Effector memory CD4-positive, alpha-beta T cell (primary cell): ENCODE measurements around the gene MOSPD3.

Experiments used
- DNase-seq, 3 donors: peaks; one replicate each; pipeline ENCODE4 v3.0.0-alpha.2; 2020
- H3K27ac ChIP-seq: 2 replicates; pipeline ENCODE4 v1.7.0; 2013; ENCODE audit warnings: mild to moderate bottlenecking, low read length, moderate library complexity; ENCODE audit not compliant: insufficient read depth, poor library complexity, severe bottlenecking
- H3K27me3 ChIP-seq: replicated peaks from 2 replicates; pipeline ENCODE4 v1.7.0; 2013; ENCODE audit warnings: mild to moderate bottlenecking, low read length; ENCODE audit not compliant: insufficient read depth, control insufficient read depth, poor library complexity, severe bottlenecking
- H3K36me3 ChIP-seq: 2 replicates; pipeline ENCODE4 v1.7.0; 2013; ENCODE audit warnings: mild to moderate bottlenecking, low read length, moderate library complexity; ENCODE audit not compliant: control insufficient read depth, insufficient read depth
- H3K4me1 ChIP-seq: 2 replicates; pipeline ENCODE4 v1.7.0; 2013; ENCODE audit warnings: low read length, mild to moderate bottlenecking; ENCODE audit not compliant: control insufficient read depth, insufficient read depth, poor library complexity, severe bottlenecking
- H3K4me3 ChIP-seq: 2 replicates; pipeline ENCODE4 v1.7.0; 2013; ENCODE audit warnings: low read length, low read depth, mild to moderate bottlenecking; ENCODE audit not compliant: insufficient read depth, poor library complexity, severe bottlenecking
- H3K9me3 ChIP-seq: 2 replicates; pipeline ENCODE4 v1.7.0; 2013; ENCODE audit warnings: mild to moderate bottlenecking, low read length, moderate library complexity; ENCODE audit not compliant: control insufficient read depth

MOSPD3 gene

DNA sequence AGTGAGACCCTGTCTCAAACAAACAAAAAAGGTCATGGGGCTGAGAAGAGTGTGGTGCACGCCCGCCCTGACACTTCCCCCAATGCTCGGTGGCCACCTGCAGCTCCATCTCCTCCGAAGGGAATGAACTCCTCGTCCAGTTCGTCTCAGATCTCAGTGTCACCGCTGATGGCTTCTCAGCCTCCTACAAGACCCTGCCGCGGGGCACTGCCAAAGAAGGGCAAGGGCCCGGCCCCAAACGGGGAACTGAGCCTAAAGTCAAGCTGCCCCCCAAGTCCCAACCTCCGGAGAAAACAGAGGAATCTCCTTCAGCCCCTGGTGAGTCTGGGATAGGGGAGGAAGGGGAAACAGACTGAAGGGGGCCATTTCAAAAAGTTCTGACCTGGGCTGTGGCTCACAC lies 6.0 kb upstream of the MOSPD3 start:
- no peaks in the 10 kb centered on the region for H3K9me3 ChIP-seq
- no peaks in the 10 kb centered on the region for H3K27me3 ChIP-seq
- no peak for DNase-seq
- H3K27ac ChIP-seq = no peak overlapping the region
- no peaks in the 10 kb centered on the region for H3K36me3 ChIP-seq
- H3K4me3 ChIP-seq = no peak overlapping the region
- H3K4me1 ChIP-seq = peaks cover 10% of the 10 kb centered on the region

DNA sequence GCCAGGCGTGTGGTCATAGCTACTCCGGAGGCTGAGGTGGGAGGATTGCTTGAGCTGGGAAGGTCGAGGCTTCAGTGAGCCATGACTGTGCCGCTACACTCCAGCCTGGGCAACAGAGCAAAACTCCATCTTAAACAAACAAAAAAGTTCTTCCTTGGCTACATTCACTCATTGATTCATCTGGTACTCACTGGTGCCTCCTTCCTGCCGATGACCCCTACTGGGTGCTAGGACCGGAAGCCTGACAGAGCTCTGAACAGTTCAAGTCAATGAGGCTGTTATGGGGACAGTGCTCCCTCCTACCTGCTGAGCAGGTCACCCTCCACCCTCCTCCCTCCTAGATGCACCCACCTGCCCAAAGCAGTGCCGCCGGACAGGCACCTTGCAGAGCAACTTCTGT lies 5.2 kb upstream of the MOSPD3 start:
- peaks cover 13% of the 10 kb centered on the region for H3K4me1 ChIP-seq
- H3K36me3 ChIP-seq = no peaks in the 10 kb centered on the region
- H3K27ac ChIP-seq = no peak overlapping the region
- no peaks in the 10 kb centered on the region for H3K27me3 ChIP-seq
- no peak for DNase-seq
- no peak overlapping the region for H3K4me3 ChIP-seq
- no peaks in the 10 kb centered on the region for H3K9me3 ChIP-seq

DNA sequence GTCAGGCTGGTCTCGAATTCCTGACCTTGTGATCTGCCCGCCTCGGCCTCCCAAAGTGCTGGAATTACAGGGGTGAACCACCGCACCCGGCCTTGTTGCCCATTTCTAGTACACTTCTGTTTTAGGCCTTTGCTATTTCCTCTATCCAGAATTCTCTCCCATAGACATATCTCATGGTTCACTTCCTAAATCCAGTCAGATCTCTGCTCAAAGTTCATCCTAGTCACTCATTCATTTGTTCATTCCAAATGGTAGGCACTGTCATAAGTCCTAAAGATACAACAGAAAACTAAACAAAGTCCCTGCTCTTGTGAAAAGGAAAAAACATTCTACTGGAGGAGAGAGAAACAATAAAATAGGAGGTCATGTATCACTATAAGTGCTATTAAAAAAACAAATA lies 2.4 kb upstream of the MOSPD3 start:
- DNase-seq = no peak
- H3K27ac ChIP-seq = no peak overlapping the region

DNA sequence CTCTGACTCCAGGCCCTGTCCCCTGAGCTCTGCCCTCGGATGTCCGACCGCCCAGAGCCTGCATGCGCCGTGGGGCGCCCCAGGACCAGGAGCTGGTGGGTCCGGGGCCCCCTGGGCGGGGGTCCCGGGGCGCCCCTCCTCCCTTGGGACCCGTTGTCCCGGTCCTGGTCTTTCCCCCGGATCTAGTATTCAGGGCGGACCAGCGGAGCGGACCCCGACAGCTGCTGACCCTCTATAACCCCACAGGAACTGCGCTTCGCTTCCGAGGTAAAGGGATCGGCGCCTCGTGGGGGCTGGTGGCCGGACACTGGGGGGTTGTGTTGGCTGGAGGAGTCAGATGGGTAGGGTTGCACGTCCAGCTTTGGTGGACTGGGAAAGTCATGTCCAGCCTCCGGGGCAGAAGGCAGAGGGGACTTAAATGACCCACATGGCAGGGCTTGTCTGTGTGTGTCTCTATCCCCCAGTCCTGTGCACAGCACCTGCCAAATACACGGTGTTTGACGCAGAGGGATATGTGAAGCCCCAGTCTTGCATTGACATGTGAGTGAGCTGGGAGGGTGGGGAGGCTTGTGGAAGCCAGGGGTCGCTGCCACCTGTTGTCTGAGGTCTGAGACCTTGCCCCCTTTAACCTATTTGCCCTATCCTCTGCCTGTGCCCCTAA lies 520 bp downstream of the MOSPD3 start:
- no peaks in the 10 kb centered on the region for H3K9me3 ChIP-seq
- no peaks in the 10 kb centered on the region for H3K27me3 ChIP-seq
- H3K4me3 ChIP-seq = peak overlapping the region; percentile 51
- no peak for DNase-seq
- no peaks in the 10 kb centered on the region for H3K36me3 ChIP-seq
- H3K27ac ChIP-seq = peak overlapping the region; percentile 80
- peaks cover 19% of the 10 kb centered on the region for H3K4me1 ChIP-seq

More for the DNA sequence above, 2.4 kb upstream of the MOSPD3 start:
- no peaks in the 10 kb centered on the region for H3K9me3 ChIP-seq
- H3K27me3 ChIP-seq = no peaks in the 10 kb centered on the region
- peaks cover 24% of the 10 kb centered on the region for H3K4me1 ChIP-seq
- no peaks in the 10 kb centered on the region for H3K36me3 ChIP-seq
- no peak overlapping the region for H3K4me3 ChIP-seq

DNA sequence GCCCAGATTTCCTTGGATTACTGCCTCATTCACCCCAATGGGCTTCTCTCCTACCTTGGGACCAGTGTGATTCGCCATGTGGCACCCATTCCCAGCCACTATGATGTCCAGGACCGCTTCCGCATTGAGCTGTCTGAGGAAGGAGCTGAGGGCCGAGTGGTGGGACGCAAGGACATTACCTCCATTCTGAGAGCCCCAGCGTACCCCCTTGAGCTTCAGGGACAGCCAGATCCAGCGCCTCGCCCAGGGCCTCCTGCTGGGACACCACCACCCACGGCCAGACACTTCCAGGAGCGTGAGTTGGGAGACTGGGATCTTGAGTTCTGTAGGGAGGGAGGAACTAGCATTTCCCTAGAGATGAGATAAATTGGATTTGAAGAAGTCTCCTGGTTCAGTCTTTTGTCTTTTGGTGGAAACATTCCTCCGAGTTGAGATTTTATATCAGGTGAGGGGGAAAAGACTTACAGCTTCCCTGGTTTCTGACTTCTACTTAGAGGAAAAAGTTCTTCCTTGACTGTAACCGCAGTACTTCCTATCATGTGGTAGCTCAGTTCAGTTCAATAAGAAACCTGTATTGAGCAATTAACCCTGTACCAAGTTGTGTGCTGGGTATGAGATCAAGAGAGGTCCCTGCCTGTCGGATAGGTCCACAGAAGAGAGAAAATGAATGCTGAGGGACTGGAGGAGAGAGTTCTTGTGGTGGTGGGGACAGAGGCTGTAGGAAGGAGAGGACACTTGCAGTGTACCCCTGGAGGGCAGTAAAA lies 1.3 kb downstream of the MOSPD3 start:
- no peak for DNase-seq
- Histone ChIP-seq H3K4me1 (peaks cover 19% of the 10 kb centered on the region), H3K27me3 (no peaks in the 10 kb centered on the region), H3K9me3 (no peaks in the 10 kb centered on the region), H3K36me3 (no peaks in the 10 kb centered on the region), H3K4me3 (peak overlapping the region; percentile 51), H3K27ac (no peak overlapping the region)

DNA sequence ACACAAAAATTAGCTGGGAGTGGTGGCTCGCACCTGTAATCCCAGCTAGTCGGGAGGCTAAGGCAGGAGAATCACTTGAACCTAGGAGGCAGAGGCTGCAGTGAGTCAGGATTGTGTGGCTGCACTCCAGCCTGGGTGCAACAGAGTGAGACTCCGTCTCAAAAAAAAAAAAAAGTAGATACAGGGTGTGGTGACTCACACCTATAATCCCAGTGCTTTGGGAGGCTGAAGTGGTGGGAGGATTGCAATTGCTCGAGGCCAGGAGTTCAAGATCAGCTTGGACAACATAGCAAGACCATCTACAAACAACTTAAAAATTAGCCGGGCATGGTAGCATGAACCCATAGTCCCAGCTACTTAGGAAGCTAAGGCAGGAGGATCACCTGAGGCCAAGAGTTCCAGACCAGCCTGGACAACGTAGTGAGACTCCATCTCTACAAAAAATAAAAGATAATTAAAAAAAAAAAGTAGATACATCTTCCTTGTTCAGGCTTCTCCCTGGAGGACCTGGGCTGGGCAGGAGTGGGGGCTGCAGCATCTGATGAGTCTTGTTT lies 2.0 kb downstream of the MOSPD3 start:
- no peaks in the 10 kb centered on the region for H3K36me3 ChIP-seq
- H3K4me3 ChIP-seq = no peak overlapping the region
- H3K9me3 ChIP-seq = no peaks in the 10 kb centered on the region
- no peaks in the 10 kb centered on the region for H3K27me3 ChIP-seq
- DNase-seq = no peak
- peaks cover 19% of the 10 kb centered on the region for H3K4me1 ChIP-seq
- H3K27ac ChIP-seq = no peak overlapping the region

DNA sequence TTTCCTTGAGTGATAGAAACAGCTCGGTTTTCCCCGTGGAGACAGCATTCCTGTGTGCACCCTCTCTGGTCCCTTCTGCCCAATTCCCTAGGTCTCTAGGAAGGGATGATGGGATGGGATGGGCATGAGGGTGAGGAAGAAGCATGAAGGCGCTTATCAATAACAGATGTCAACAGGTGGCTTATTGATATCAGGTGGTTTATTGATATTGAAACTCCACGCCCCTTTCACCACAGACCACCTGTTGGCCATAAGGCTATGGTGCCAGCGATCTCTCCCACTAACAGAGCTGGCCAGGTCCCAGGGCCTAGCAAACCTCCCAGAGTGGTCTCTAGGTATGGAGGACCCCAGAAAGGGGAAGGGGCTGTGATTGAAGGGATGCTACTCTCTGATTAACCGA lies 7.9 kb downstream of the MOSPD3 start:
- no peak for DNase-seq
- no peaks in the 10 kb centered on the region for H3K27me3 ChIP-seq
- no peak overlapping the region for H3K4me3 ChIP-seq
- H3K27ac ChIP-seq = no peak overlapping the region
- no peaks in the 10 kb centered on the region for H3K9me3 ChIP-seq
- no peaks in the 10 kb centered on the region for H3K4me1 ChIP-seq
- H3K36me3 ChIP-seq = no peaks in the 10 kb centered on the region

DNA sequence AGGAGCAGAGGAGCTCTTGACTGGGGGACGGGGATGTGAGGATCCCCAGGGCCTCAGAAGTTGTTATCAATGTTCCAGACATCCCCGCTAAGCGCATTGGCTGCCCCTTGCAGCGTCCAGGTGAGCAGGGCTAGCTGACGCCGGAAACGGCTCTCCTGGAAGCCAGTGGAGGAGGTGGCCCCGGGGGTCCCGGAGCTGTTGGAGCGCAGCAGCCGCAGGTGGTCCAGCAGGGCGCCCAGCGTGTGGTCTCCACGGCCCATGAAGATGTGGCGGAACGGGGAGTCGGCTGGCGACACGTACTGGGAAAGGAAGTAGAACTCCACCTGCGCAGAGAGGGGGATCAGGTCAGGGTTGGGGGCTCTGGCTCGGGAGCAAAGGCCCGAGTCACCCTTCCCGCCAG lies 8.5 kb downstream of the MOSPD3 start:
- Histone ChIP-seq H3K9me3 (no peaks in the 10 kb centered on the region), H3K4me3 (no peak overlapping the region), H3K4me1 (no peaks in the 10 kb centered on the region), H3K36me3 (no peaks in the 10 kb centered on the region), H3K27ac (no peak overlapping the region), H3K27me3 (no peaks in the 10 kb centered on the region)
- DNase-seq = no peak

DNA sequence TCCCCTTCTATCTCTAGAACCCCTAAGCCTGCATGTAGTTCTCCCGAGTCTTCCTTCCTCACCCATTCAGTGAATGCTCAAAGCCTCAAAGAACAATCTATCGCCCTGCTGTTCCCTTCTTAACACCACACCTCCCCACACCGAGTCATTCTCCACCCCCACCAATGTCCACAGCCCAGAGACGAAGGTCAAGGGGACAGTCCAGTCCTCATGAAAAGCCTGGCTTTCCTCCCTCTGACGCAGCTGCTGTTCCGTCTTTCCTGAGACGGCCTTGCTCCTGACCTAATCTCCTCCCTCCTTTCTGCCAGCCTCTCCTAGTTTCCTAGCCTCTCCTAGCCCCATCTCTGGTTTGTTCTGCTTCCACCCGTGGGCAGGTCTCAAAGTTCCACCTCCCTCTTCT lies 9.2 kb downstream of the MOSPD3 start:
- Histone ChIP-seq H3K27ac (no peak overlapping the region), H3K4me3 (no peak overlapping the region), H3K36me3 (no peaks in the 10 kb centered on the region), H3K4me1 (peaks cover 5% of the 10 kb centered on the region), H3K27me3 (no peaks in the 10 kb centered on the region), H3K9me3 (no peaks in the 10 kb centered on the region)
- no peak for DNase-seq
